SJSA1 (cell line): ENCODE results near the gene GPATCH1. TPM values are rescaled to one million over a fixed set of nuclear protein-coding genes. Genes with fewer than 3 reads are reported as not detected.
"Not testable (repeated sequence)": the region's sequence is repeated elsewhere in the genome, so short reads cannot be mapped to it uniquely, and the experiment has no call there.

Experiments used
- DNase-seq, 2 experiments: peaks; one replicate each; pipeline ENCODE4 v3.0.0-alpha.2; 2015 to 2020; ENCODE audit warnings: low spot score in 2 of 2, low read depth in 1 of 2
- H3K27ac ChIP-seq: fragments of 250-450 bp; sonication (Bioruptor Pico); 2 replicates; pipeline ENCODE4 v1.5.1; 2020; ENCODE audit warnings: mild to moderate bottlenecking, moderate library complexity
- H3K27me3 ChIP-seq: fragments of 250-450 bp; sonication (Bioruptor Pico); replicated peaks from 2 replicates; pipeline ENCODE4 v1.5.1; 2020; ENCODE audit warnings: mild to moderate bottlenecking, moderate library complexity
- H3K36me3 ChIP-seq: fragments of 250-450 bp; sonication (Bioruptor Pico); 2 replicates; pipeline ENCODE4 v1.5.1; 2020; ENCODE audit warnings: mild to moderate bottlenecking
- H3K4me1 ChIP-seq: fragments of 250-450 bp; sonication (Bioruptor Pico); replicated peaks from 2 replicates; pipeline ENCODE4 v1.6.1; 2021; ENCODE audit warnings: mild to moderate bottlenecking
- H3K4me3 ChIP-seq: fragments of 250-450 bp; sonication (Bioruptor Pico); 2 replicates; pipeline ENCODE4 v1.5.1; 2020; ENCODE audit warnings: mild to moderate bottlenecking
- H3K9me3 ChIP-seq: fragments of 250-450 bp; sonication (Bioruptor Pico); replicated peaks from 2 replicates; pipeline ENCODE4 v1.5.1; 2020; ENCODE audit warnings: mild to moderate bottlenecking
- total RNA-seq: library from RNA; depleted of rRNA; stranded (reverse); fragments of >200 nt; shearing (Covaris generic); gene quantifications from 2 replicates; pipeline ENCODE4 v1.2.3, GENCODE V29; 2014

The GPATCH1 gene
- total RNA-seq, 1 experiment from 2014 or later = 12.1 TPM

DNA sequence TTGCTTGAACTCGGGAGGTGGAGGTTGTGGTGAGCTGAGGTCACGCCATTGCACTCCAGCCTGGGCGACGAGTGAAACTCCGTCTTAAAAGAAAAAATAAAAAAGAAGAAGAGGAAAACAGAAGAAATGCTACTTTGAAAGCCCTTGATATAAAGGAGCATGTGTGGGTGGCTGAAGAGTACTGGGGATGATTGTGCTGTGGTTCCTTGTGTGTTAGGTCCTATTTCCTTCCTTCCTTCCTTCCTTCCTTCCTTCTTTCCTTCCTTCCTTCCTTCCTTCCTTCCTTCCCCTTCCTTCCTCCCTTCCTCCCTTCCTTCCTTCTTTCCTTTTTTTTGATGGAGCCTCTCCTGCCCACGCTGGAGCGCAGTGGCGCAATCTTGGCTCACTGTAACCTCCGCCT, 65.2 kb downstream of the GPATCH1 start:
- Histone ChIP-seq H3K36me3 (no peaks in the 10 kb centered on the region), H3K4me3 (no peak overlapping the region), H3K27ac (no peak overlapping the region), H3K27me3 (no peaks in the 10 kb centered on the region), H3K4me1 (no peaks in the 10 kb centered on the region), H3K9me3 (no peaks in the 10 kb centered on the region)
- DNase-seq = no peak

DNA sequence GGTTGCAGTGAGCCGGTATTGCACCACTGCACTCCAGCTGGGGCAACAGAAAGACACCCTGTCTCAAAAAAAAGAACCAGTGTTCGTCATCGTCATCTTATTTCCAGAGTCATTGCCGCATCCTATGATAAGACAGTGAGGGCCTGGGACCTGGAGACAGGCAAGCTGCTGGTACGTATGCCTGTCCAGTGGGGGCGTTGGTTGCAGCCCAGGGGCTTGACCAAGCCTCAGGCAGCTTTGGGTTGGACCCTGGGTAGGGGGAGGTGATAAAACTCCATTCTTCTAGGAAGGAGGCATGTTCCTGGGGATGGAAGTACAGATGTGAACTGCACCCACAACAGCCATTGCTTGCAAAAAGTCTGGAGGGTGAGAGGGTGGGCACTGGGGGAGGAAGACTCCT, 66.6 kb downstream of the GPATCH1 start:
- no peaks in the 10 kb centered on the region for H3K36me3 ChIP-seq
- H3K9me3 ChIP-seq = no peaks in the 10 kb centered on the region
- H3K27me3 ChIP-seq = no peaks in the 10 kb centered on the region
- no peaks in the 10 kb centered on the region for H3K4me1 ChIP-seq
- no peak overlapping the region for H3K4me3 ChIP-seq
- DNase-seq = no peak
- no peak overlapping the region for H3K27ac ChIP-seq

DNA sequence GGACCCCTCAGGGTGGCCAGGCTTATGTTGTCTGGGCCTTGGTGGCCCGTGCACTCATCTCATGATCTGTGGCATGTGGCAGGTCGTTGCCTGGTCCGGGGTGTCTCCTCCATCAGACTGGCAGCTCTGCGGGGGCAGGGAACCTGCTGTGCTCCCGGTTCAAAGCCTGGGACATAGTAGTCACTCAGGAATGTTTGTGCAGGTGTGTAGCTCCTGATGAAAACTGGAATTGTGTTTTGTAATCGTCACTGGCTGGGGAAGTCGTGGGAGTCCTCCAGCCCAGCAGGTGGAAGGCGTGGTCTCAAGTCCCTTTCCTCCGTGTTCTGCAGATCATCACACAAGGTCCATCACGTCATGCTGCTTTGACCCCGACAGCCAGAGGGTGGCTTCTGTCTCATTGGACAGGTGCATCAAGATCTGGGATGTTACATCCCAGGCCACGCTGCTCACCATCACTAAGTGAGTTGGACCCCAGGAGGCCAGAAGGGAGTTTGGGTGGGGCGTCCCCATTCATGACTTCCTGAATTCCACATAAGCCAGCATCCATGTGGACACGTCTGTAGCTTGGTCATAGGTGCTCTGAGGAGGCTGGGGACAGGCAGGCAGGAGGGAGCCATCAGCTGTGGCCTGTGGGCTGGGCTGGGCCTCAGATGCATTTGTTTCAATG, 70.0 kb downstream of the GPATCH1 start:
- Histone ChIP-seq H3K27me3 (no peaks in the 10 kb centered on the region), H3K36me3 (no peaks in the 10 kb centered on the region), H3K9me3 (no peaks in the 10 kb centered on the region), H3K4me1 (no peaks in the 10 kb centered on the region), H3K4me3 (no peak overlapping the region), H3K27ac (no peak overlapping the region)
- DNase-seq = no peak

DNA sequence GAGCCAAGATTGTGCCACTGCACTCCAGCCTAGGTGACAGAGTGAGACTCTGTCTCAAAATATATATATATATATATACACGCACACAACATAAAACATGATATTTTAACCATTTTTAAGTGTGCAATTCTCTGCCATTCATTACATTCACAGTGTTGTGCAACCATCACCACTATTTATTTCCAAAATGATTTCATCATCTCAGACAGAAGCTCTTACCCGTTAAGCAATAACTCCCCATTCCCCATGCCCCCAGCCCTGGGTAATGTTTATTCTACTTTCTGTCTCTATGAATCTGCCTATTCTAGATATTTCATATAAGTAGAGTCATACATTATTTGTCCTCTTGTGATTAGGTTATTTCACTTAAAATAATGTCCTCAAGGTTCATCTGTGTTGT, 71.2 kb downstream of the GPATCH1 start:
- H3K36me3 ChIP-seq = no peaks in the 10 kb centered on the region
- H3K9me3 ChIP-seq = no peaks in the 10 kb centered on the region
- no peak overlapping the region for H3K4me3 ChIP-seq
- no peaks in the 10 kb centered on the region for H3K27me3 ChIP-seq
- H3K27ac ChIP-seq = no peak overlapping the region
- DNase-seq = no peak
- H3K4me1 ChIP-seq = no peaks in the 10 kb centered on the region

GRCh38 chr19:33152625-33153024, 71.6 kb downstream of the GPATCH1 start:
- not testable (repeated sequence) for DNase-seq, H3K4me1 ChIP-seq, H3K4me3 ChIP-seq, H3K9me3 ChIP-seq, H3K27ac ChIP-seq, H3K36me3 ChIP-seq, H3K27me3 ChIP-seq

- not testable (repeated sequence) for H3K36me3 ChIP-seq, H3K4me1 ChIP-seq, H3K27me3 ChIP-seq, H3K4me3 ChIP-seq, H3K9me3 ChIP-seq, DNase-seq, H3K27ac ChIP-seq
Observed at GRCh38 chr19:33154313-33154712, 73.3 kb downstream of the GPATCH1 start.

GRCh38 chr19:33156334-33156733, 75.4 kb downstream of the GPATCH1 start:
- H3K36me3 ChIP-seq = no peaks in the 10 kb centered on the region
- DNase-seq = no peak
- no peak overlapping the region for H3K27ac ChIP-seq
- H3K27me3 ChIP-seq = no peaks in the 10 kb centered on the region
- no peaks in the 10 kb centered on the region for H3K9me3 ChIP-seq
- peaks cover under 1% of the 10 kb centered on the region; the same call in 1 of the 2 replicates for H3K4me1 ChIP-seq
- no peak overlapping the region for H3K4me3 ChIP-seq

- Histone ChIP-seq H3K4me3 (no peak overlapping the region), H3K36me3 (no peaks in the 10 kb centered on the region), H3K9me3 (no peaks in the 10 kb centered on the region), H3K27ac (no peak overlapping the region), H3K27me3 (no peaks in the 10 kb centered on the region), H3K4me1 (peaks cover 9% of the 10 kb centered on the region)
- no peak for DNase-seq
Observed at GRCh38 chr19:33157906-33158305, 76.9 kb downstream of the GPATCH1 start.

DNA sequence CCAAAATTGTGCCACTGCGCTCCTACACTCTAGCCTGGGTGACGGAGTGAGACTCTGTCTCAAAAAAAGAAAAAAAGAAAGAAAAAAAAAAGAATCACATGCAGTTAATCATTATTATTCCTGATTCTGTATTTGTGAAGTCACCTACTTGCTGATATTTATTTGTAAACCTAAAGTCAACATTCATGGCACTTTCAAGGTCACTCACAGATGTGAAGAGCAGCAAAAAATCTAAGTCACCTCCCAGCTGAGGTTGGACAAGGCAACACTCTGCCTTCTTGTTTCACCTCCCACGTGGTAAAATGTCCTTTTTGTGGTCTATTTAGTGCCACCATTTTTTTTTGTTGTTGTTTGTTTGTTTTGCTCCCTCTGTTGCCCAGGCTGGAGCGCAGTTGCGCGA, 77.4 kb downstream of the GPATCH1 start:
- H3K4me3 ChIP-seq = no peak overlapping the region
- H3K9me3 ChIP-seq = no peaks in the 10 kb centered on the region
- DNase-seq = no peak
- no peaks in the 10 kb centered on the region for H3K36me3 ChIP-seq
- peaks cover 9% of the 10 kb centered on the region for H3K4me1 ChIP-seq
- no peaks in the 10 kb centered on the region for H3K27me3 ChIP-seq
- no peak overlapping the region for H3K27ac ChIP-seq

GRCh38 chr19:33159149-33159548, 78.2 kb downstream of the GPATCH1 start:
- H3K36me3 ChIP-seq = no peaks in the 10 kb centered on the region
- H3K9me3 ChIP-seq = no peaks in the 10 kb centered on the region
- no peak for DNase-seq
- no peak overlapping the region for H3K4me3 ChIP-seq
- no peak overlapping the region for H3K27ac ChIP-seq
- peaks cover 9% of the 10 kb centered on the region for H3K4me1 ChIP-seq
- H3K27me3 ChIP-seq = no peaks in the 10 kb centered on the region

DNA sequence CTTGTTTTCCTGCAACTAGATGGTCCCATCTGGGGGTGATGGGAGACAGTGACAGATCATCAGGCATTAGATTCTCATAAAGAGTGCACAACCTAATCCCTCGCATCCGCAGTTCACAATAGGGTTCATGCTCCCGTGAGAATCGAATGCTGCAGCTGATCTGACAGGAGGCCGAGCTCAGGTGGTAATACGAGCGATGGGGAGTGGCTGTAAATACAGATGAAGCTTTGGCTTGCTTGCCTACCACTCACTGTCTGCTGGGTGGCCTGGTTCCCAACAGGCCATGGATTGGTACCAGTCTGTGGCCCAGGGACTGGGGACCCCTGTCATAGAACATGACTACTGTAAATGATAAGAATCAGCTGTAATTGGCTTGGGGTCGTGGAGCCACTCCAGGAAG, 78.9 kb downstream of the GPATCH1 start:
- DNase-seq = no peak
- Histone ChIP-seq H3K4me1 (peaks cover 9% of the 10 kb centered on the region), H3K9me3 (no peaks in the 10 kb centered on the region), H3K36me3 (no peaks in the 10 kb centered on the region), H3K27ac (no peak overlapping the region), H3K4me3 (no peak overlapping the region), H3K27me3 (no peaks in the 10 kb centered on the region)

DNA sequence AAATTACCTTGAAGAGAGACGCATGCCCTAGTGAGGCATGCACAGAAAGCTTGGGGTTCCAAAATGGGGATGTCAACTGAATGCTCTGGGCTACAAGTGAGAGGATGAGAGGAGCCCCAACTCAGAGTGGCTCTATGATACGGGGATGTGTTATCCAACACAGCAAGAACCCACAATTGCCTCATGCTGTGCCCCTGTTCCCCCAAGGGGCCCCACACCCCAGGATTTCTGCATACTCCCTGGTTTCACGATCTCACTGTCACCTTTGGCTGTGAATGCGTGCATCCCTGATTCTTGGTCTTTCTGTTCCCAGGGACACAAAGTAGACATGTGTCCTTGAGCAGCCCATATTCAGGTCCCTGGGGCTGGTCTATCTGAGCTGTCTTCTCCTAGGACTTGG, 80.2 kb downstream of the GPATCH1 start:
- no peak for DNase-seq
- Histone ChIP-seq H3K36me3 (no peaks in the 10 kb centered on the region), H3K9me3 (no peaks in the 10 kb centered on the region), H3K4me1 (peaks cover 9% of the 10 kb centered on the region), H3K4me3 (no peak overlapping the region), H3K27me3 (no peaks in the 10 kb centered on the region), H3K27ac (no peak overlapping the region)

DNA sequence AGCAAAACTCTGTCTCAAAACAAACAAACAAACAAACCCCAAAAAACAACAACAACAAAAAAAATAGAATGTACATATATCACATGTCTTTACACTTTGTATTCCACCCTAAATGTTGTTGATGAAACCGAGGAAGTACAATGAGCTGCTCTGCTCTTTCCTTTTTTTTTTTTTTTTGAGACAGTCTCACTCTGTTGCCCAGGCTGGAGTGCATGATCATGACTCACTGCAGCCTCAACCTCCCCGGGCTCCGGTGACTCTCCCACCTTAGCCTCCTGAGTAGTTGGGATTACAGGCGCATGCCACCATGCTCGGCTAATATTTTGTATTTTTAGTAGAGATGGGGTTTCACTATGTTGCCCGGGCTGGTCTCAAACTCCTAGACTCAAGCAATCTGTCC, 82.5 kb downstream of the GPATCH1 start:
- H3K9me3 ChIP-seq = no peaks in the 10 kb centered on the region

GRCh38 chr19:33166037-33166436, 85.1 kb downstream of the GPATCH1 start:
- H3K4me3 ChIP-seq, H3K4me1 ChIP-seq, H3K27ac ChIP-seq, H3K27me3 ChIP-seq, H3K9me3 ChIP-seq, H3K36me3 ChIP-seq: not testable (repeated sequence)
- DNase-seq = peak in 1 of 2 experiments; percentile 20

More for the DNA sequence above, 82.5 kb downstream of the GPATCH1 start:
- Histone ChIP-seq H3K27ac (no peak overlapping the region), H3K36me3 (no peaks in the 10 kb centered on the region), H3K4me1 (peaks cover 9% of the 10 kb centered on the region), H3K4me3 (no peak overlapping the region), H3K27me3 (no peaks in the 10 kb centered on the region)
- DNase-seq = no peak

- no peaks in the 10 kb centered on the region for H3K27me3 ChIP-seq
- H3K27ac ChIP-seq = no peak overlapping the region
- H3K4me3 ChIP-seq = no peak overlapping the region
- no peaks in the 10 kb centered on the region for H3K9me3 ChIP-seq
- DNase-seq = no peak
- H3K4me1 ChIP-seq = peaks cover 11% of the 10 kb centered on the region
- H3K36me3 ChIP-seq = no peaks in the 10 kb centered on the region
Observed at GRCh38 chr19:33167438-33167837, 86.5 kb downstream of the GPATCH1 start.
